Skeletal muscle cell (primary cell): ENCODE data around the gene RDH14.
A peak's percentile ranks its signal among the peaks of the same experiment; 100 is the strongest.

ENCODE experiments used
- DNase-seq: peaks from one replicate; pipeline ENCODE4 v3.0.0-alpha.2; 2010; ENCODE audit warnings: low read depth
- H3K4me3 ChIP-seq: 2 replicates; pipeline ENCODE4 v1.5.1; 2011; ENCODE audit warnings: low read depth, mild to moderate bottlenecking, control low read depth, low read length, moderate library complexity

The RDH14 gene

DNA sequence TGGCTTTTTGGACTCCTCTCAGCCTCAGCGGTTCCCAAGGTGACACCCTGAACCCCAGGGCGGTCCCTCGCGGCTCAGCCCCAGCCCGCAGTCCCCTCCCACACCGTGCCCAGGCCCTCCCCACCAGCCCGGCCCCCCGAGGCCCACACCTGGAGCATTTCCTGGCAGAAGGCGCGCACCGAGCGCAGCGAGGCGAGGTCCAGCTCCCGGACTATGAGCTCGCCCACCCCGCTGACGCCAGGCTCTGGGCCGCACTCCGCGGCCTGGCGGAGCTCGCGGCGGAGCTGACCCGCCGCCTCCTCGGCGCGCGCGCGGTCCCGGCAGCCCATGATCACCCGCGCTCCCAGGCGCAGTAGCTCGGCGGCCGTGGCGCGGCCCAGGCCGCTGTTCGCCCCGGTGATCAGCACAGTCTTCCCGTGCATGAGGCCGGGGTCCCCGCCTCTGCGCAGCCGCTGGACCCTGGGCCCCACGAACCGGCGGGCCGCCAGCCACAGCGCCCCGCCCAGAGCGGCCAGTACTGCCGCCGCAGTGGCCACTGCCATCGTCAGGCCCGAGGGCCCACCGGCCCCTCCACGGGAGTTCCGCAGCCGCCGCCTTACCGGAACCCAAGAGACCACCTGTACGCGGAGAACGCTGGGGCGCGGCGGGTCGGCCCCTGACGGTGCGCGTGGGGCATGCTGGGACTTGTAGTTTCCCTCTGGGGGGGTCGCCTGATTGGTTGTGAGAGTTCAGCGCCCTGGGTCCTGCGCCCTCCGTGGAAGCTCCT is at the start of gene RDH14:
Gene RDH14, minus strand, starts transcription at position 623 of the 766 bp plus-strand sequence. Its CDS starts 81 bp downstream, at position 542.
- peak; percentile 81 for DNase-seq
- H3K4me3 ChIP-seq, result peak within 1 kb of the TSS; percentile 74

DNA sequence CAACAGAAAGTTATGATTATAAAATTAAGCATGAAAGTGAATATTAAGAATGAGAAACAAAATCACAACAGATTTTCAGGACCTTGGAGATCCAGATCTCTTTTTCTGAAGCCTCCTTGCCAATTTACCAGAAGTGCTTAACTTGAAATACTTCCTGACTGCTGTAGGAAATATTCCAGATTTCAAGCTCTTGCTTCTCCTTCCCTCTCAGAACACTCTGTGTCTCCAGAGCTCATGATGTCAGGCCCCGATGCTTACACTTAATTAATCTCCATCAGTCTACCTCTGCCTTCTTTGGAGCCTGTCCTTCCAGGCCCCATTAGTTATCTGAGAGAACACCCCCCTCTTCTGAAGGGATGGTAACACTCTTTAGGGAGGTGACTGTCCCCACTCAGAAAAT is 49.6 kb upstream of the RDH14 start:
- no peak overlapping the region for H3K4me3 ChIP-seq
- DNase-seq, result no peak

DNA sequence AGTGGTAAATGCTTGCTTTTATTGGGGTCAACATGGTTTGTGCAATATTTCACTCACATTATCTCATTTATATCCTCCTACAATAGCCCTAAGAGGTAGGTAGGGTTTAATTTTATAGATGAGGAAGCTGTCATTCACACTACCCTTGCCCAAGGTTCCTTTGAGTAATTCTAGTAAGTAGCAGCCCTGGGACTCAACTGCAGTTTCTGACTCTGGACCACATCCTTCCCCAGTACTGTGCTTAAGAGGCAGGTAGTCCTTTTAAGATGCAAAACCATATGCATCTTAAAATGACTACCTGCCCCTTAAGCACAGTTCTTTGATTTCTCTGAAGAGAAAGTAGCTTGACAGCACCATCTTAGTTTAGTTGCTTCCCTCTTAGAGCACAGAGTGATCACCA is 44.7 kb upstream of the RDH14 start:
- no peak for DNase-seq
- no peak overlapping the region for H3K4me3 ChIP-seq

DNA sequence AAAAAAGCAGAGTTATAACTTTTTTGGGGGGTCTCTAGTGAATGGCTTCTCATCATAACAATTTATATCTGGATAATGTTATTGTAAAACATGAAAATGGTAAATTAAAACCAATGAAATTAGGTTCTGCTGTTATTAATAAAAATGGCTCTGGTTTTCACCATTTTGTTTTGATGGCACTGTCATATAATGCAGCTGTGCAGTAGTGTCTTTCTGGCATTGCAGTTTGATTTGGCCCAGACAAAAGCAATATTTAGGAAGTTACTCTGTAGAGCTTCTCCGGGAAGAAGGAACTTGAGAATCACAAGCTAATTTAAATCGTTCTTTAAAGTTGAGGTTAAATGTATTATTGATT is 44.1 kb upstream of the RDH14 start:
- DNase-seq, result no peak
- no peak overlapping the region for H3K4me3 ChIP-seq

DNA sequence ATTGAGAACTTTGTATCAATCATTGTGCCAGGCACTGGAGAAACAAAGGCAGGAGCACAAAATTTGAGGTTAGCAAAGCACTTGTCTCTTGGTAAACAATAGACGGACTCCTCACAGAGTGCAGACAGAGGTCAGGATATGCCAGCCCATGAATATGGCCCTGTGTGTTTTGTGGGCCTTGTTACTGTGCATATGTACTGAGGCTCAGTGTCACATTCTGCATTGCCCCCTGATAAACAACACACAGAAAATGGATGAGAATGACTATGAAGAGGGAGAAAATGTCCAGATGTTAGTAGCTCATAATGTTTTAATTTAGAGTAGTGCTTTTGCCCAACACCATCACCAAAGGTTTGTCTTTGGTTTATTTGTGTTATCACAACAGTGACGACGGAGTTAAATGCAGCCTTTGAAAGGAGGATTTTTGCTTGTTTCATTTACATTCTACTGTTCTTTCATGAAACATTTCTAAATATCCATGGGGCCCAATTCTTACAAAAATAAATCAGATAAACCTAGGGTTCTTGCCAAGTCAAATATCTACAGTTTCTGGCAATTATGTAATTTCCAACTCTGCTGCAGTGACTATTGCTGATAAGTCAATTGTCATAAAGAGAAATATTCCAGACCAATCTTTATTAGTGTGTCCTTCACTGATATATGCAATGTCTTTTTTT is 43.5 kb upstream of the RDH14 start:
- DNase-seq, result no peak

DNA sequence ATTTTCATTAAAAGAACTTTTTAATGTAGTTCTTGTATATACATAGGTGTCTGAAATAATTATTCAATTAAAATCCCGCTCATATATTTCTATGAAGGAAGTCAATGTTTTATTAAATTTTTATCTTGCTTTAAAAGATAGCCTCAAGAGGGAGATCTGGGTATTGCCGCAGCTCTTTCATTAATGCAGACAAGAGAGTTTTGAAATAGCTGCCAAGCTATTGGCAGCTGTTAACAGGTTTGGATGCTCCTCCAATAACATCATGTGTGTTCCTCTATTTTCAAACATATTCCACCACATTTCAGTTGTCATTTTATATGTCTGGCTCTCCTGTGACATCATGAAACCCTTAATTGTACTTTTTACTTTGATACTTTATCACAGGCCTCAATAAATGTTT is 41.8 kb upstream of the RDH14 start:
- DNase-seq, result no peak
- H3K4me3 ChIP-seq, result no peak overlapping the region

More for the DNA sequence above, 43.5 kb upstream of the RDH14 start:
- no peak overlapping the region for H3K4me3 ChIP-seq

- no peak overlapping the region for H3K4me3 ChIP-seq
- no peak for DNase-seq
Observed at GRCh38 chr2:18600255-18600613, 39.8 kb upstream of the RDH14 start.

DNA sequence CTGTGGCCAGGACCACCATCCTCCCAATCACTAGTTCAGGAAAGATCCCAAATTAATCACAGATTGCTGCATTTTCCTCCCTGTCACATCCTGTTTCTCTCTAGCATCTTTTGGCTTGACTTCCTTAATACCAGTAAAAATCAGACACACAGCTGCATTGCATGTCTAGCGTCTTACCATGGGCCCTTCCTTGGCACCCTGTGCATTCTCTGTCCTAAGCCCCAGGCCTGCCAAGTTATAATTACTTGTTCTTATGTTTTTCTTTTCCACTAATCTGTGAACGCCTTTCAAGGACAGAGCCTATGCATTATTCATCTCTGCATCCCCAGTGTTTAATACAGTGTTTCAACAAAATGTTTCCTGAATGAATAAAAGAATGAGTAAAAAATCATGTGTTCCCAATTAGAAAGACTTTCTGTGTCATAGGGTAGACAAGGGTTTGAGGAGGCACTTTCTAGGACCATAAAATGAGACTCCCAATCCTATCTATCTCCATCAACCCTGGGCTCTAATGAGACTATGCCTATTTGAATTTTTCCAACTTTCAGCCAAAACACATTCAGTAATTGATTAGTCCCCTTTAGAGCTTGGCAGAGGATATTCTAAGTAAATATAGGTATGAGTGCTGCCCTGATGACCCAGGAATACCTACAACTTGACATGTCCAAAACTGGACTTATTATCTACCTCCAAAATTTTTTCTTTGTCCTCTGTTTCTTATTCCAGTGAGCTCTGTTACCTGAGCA is 39.2 kb upstream of the RDH14 start:
- DNase-seq, result peak; percentile 13
- no peak overlapping the region for H3K4me3 ChIP-seq

- H3K4me3 ChIP-seq, result no peak overlapping the region
Observed at GRCh38 chr2:18598848-18599484, 38.5 kb upstream of the RDH14 start.

GRCh38 chr2:18597618-18598017 is 37.2 kb upstream of the RDH14 start:
- DNase-seq, result no peak
- H3K4me3 ChIP-seq, result no peak overlapping the region

More at GRCh38 chr2:18598848-18599484, 38.5 kb upstream of the RDH14 start:
- no peak for DNase-seq

DNA sequence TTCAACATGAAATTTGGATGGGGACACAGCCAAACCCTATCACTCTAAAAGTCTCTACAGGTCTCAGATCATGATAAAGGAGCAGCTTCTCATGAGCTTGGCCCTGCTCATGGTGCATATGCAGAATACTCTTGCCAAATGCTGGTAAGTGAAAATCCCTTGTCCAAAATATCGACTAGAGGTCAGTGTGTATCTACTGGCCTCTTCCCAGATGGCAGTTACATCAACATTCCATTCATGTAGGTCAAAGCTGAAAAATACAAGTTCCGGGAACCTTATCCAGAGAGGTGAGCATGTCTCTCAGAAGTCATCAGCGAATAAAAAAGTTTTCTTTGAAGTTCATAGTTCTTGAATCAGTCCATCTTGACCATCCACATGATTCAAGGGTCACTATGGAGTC is 36.5 kb upstream of the RDH14 start:
- H3K4me3 ChIP-seq, result no peak overlapping the region
- no peak for DNase-seq

DNA sequence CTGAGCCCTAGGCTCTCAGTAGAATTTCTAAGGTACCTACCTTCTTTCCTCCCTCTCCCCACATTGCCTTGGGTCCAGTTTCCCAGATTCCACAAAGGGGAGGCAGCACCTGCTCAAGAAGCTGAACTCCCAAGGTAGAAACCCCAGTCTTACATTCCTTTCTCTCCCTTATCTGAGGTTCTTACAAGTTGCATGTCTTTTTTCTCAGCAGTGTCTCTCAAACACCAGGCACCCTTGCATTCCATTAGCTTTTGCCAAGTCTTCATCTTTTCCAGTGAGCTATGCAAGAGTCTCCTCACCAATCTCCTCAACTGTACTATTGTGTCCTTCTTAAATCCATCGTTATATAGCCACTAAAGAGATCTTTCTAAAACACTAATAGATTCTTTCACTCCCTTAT is 33.0 kb upstream of the RDH14 start:
- DNase-seq, result no peak
- H3K4me3 ChIP-seq, result no peak overlapping the region

GRCh38 chr2:18592372-18592771 is 31.9 kb upstream of the RDH14 start:
- H3K4me3 ChIP-seq, result no peak overlapping the region
- DNase-seq, result no peak

DNA sequence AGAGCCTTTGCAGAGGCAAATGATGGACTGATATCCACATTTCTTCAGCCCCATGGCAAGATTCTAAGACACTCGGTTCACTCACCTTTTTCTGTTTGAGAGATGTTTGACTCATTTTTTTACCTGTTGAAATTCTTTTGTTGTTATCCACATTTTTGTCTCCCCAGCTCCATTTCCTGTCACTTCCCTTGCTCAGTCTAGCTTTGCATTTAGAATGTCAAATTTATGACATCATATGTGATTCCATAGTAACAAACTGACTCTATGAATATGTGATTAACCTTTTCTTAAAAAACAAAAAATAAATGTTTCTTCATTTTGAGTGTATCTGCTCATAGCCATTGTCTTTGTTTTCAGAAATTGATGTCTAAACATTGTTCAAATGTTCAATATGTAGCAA is 28.9 kb upstream of the RDH14 start, which contains the start of gene NT5C1B:
Gene NT5C1B, minus strand, starts transcription at position 216 of the 400 bp plus-strand sequence. Its CDS starts 101 bp downstream, at position 115.
- no peak within 1 kb of the TSS for H3K4me3 ChIP-seq
- no peak for DNase-seq

- H3K4me3 ChIP-seq, result no peak overlapping the region
- no peak for DNase-seq
Observed at GRCh38 chr2:18588802-18589201, 28.3 kb upstream of the RDH14 start.

DNA sequence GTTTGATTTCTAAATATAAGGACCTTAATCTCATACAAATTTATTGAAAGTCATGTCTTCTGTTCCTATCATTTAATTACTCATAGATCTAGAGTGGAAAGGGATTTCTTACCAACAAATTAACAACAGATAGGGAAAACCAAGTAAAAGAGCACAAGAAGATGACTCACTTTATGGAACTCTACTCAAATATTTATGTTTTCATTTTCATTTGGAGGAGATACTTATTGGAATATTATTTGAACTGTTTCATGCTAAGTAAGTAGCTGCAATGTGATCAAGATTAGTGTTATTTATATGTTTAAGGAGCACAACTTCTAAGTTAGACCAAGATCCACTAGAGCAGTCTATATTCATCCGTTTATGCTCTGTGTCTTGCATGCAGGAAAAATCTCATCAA is 27.6 kb upstream of the RDH14 start:
- H3K4me3 ChIP-seq, result no peak overlapping the region
- no peak for DNase-seq

GRCh38 chr2:18585526-18585925 is 25.1 kb upstream of the RDH14 start:
- DNase-seq, result no peak
- H3K4me3 ChIP-seq, result no peak overlapping the region

- H3K4me3 ChIP-seq, result no peak overlapping the region
- no peak for DNase-seq
Observed at GRCh38 chr2:18584608-18584954, 24.1 kb upstream of the RDH14 start.

DNA sequence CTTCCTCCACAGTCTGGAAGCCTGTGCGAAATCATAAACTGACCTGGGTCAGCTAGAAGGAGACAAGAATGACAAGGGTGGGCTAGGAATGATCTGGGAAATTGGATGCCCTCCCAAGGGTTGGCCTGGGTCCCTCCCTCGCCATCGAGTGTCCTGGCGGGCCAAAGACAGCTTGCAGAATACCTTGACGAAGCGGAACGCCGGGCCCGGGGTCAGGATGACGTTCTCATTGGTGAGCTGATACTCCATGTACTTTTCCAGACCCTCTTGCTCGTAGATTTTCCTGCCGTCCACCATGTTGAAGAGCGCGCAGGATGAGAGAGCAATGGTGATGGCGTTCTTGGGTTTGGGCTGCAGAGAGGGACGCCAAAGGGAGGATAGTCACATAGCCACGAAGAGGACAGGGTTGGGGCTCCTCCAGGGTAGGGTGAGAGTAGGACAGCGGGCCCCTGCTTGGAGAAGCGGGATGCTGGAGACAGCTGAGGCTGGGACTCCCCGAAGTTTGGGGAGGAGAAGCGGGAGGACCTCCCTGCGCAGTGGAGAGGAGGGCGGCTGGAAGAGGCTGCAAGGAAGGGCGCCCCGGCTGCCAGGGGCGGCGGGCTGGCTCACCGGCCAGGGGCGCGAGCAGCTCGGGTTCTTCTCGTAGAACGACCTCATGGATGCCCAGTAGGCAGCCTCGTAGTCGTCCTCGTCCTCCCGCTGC is 23.6 kb upstream of the RDH14 start:
- H3K4me3 ChIP-seq, result no peak overlapping the region
- DNase-seq, result no peak
